Fibroblast of villous mesenchyme (primary cell): ENCODE data around the gene NFIA. TPM values are rescaled to one million over a fixed set of nuclear protein-coding genes. Genes with fewer than 3 reads are reported as not detected.
A peak's percentile ranks its signal among the peaks of the same experiment; 100 is the strongest.

Experiments used
- DNase-seq: peaks from one replicate; pipeline ENCODE4 v3.0.0-alpha.2; 2010; ENCODE audit warnings: low read depth
- H3K4me3 ChIP-seq: 2 replicates; pipeline ENCODE4 v1.5.1; 2011; ENCODE audit warnings: low read depth, mild to moderate bottlenecking, low read length
- CTCF ChIP-seq: IDR thresholded peaks from 2 replicates; pipeline ENCODE4 v1.5.1; 2012; ENCODE audit warnings: low read depth, mild to moderate bottlenecking, low read length; ENCODE audit not compliant: insufficient read depth
- total RNA-seq: library from RNA; depleted of rRNA; stranded (reverse); fragments of >200 nt; gene quantifications from 2 replicates; pipeline ENCODE4 v1.2.3, GENCODE V29; 2012

Gene NFIA
- total RNA-seq, 1 donor = 10.4 TPM

GRCh38 chr1:61152066-61152465 is 69.7 kb downstream of the NFIA start:
- no peak for DNase-seq
- H3K4me3 ChIP-seq = no peak overlapping the region
- TF ChIP-seq CTCF = no peak

GRCh38 chr1:61152469-61153105 is 70.2 kb downstream of the NFIA start:
- DNase-seq = no peak
- no peak for TF ChIP-seq CTCF

GRCh38 chr1:61156576-61157467 is 74.5 kb downstream of the NFIA start:
- TF ChIP-seq CTCF = no peak
- no peak for DNase-seq
- no peak overlapping the region for H3K4me3 ChIP-seq

More at GRCh38 chr1:61152469-61153105, 70.2 kb downstream of the NFIA start:
- H3K4me3 ChIP-seq = no peak overlapping the region

- no peak for TF ChIP-seq CTCF
- DNase-seq = peak; percentile 90
- no peak overlapping the region for H3K4me3 ChIP-seq
Observed at GRCh38 chr1:61157468-61157987, 75.2 kb downstream of the NFIA start.

GRCh38 chr1:61158591-61158990 is 76.2 kb downstream of the NFIA start:
- H3K4me3 ChIP-seq = no peak overlapping the region
- no peak for TF ChIP-seq CTCF
- no peak for DNase-seq

- no peak for DNase-seq
Observed at GRCh38 chr1:61160526-61160925, 78.2 kb downstream of the NFIA start.

More at GRCh38 chr1:61160526-61160925, 78.2 kb downstream of the NFIA start:
- no peak for TF ChIP-seq CTCF
- no peak overlapping the region for H3K4me3 ChIP-seq
